Right lobe of liver (tissue), 6 donors: Measurements from ENCODE around the gene CENPA. TPM values are rescaled to one million over a fixed set of nuclear protein-coding genes. Genes with fewer than 3 reads are reported as not detected.

Experiments
- ATAC-seq, 4 donors: fragments of 200-7000 bp; cut with Tn5 transposase; one replicate each; pipeline ENCODE4 v1.9.1; 2020; ENCODE audit warnings: mild to moderate bottlenecking in 4 of 4, moderate library complexity in 4 of 4
- DNase-seq, 3 donors: peaks; one replicate each; pipeline ENCODE4 v3.0.0-alpha.2; 2020
- H3K27ac ChIP-seq, 3 donors: fragments of 200-600 bp; one replicate each; pipeline ENCODE4 v1.8.0; 2022
- H3K27me3 ChIP-seq, 2 donors: fragments of 200-600 bp; one replicate each; pipeline ENCODE4 v1.8.0; 2022
- H3K36me3 ChIP-seq, 4 donors: fragments of 200-600 bp; sonication (generic) in 1 of 4; one replicate each; pipeline versions ENCODE4 v1.5.1 to v1.8.0; 2017 to 2022; ENCODE audit warnings: control low read depth in 1 of 4
- H3K4me1 ChIP-seq, 4 donors: fragments of 200-600 bp; sonication (generic) in 1 of 4; one replicate each; pipeline versions ENCODE4 v1.5.1 to v1.8.0; 2017 to 2022; ENCODE audit warnings: control low read depth in 1 of 4
- H3K4me3 ChIP-seq, 3 donors: fragments of 200-600 bp; one replicate each; pipeline ENCODE4 v1.8.0; 2022
- H3K9me3 ChIP-seq, 4 donors: fragments of 200-600 bp; sonication (generic) in 1 of 4; one replicate each; pipeline versions ENCODE4 v1.5.1 to v1.8.0; 2017 to 2022; ENCODE audit warnings: control low read depth in 1 of 4
- CTCF ChIP-seq, 4 donors: fragments of 200-600 bp in 3 of 4; fragments of 450-650 bp in 1 of 4; IDR thresholded peaks; one replicate each; pipeline versions ENCODE4 v1.5.1 to v1.8.0; 2016 to 2022; ENCODE audit warnings: antibody characterized with exemption in 4 of 4, mild to moderate bottlenecking in 2 of 4
- POLR2A ChIP-seq: fragments of 450-650 bp; IDR thresholded peaks from one replicate; pipeline ENCODE4 v1.6.1; 2017; ENCODE audit warnings: antibody characterized with exemption, mild to moderate bottlenecking
- WGBS: methylation state at CpG from one replicate; pipeline ENCODE4 v1.1.6; 2018; ENCODE audit warnings: low coverage, low lambda C conversion rate; ENCODE audit not compliant: insufficient coverage; ENCODE audit errors: missing lambda C conversion rate; 5-methylcytosine and 5-hydroxymethylcytosine counted together
- intact Hi-C, 2 donors: fragments of 100-400 bp; cut with DNase I; formaldehyde crosslinking; loops; one replicate each; pipeline versions ENCODE4 v1.11.2 to v1.14.1; 2022
- total RNA-seq, 6 experiments: library from RNA; depleted of rRNA in 2 of 6; stranded (reverse); fragments of >200 nt in 2 of 6; fragmentation: NEBNext Ultra II Directional in 3 of 6; extraction: Animal tissue kit (Norgen Biotek cat#: 25700) in 3 of 6; gene quantifications; one replicate each; pipeline versions ENCODE4 v1.1.0 to v1.2.4, GENCODE V29; 2016 to 2023
- donor health status: DM: no; HTN: yes; CAD: no.
- donor health status: DM: no; HTN: no; CAD: no.
- donor health status: DM: no; HTN: no; CAD: no.
- donor health status: DM: no; HTN: yes; CAD: no.
- donor health status: DM: no; HTN: yes; CAD: no.

CENPA gene
- total RNA-seq, 6 experiments from 2014 or later = 0.18 to 1.3 (median 0.56) TPM; not detected in 1

- Histone ChIP-seq H3K4me3 (no peak overlapping the region), H3K27me3 (no peaks in the 10 kb centered on the region), H3K9me3 (no peaks in the 10 kb centered on the region), H3K36me3 (no peaks in the 10 kb centered on the region), H3K4me1 (peaks cover 0 to 11% (median 6%) of the 10 kb centered on the region in 4 donors), H3K27ac (no peak overlapping the region)
- TF ChIP-seq CTCF (IDR thresholded peaks at IDR 0.05) (no peak), POLR2A (no peak)
- intact Hi-C loops = no loop called here
- ATAC-seq (no peak), DNase-seq (no peak)
- WGBS = 92% methylated on average over 4 of the region's 4 CpGs
Observed at GRCh38 chr2:26754539-26754938, 31.3 kb upstream of the CENPA start.

GRCh38 chr2:26754972-26755670, 30.7 kb upstream of the CENPA start:
- Histone ChIP-seq H3K36me3 (no peaks in the 10 kb centered on the region), H3K4me1 (peaks cover 0 to 11% (median 6%) of the 10 kb centered on the region in 4 donors), H3K27ac (no peak overlapping the region), H3K27me3 (no peaks in the 10 kb centered on the region), H3K4me3 (no peak overlapping the region), H3K9me3 (no peaks in the 10 kb centered on the region)
- WGBS = 63% methylated on average over 2 of the region's 4 CpGs
- ATAC-seq = no peak
- TF ChIP-seq POLR2A = no peak
- no peak for TF ChIP-seq CTCF (IDR thresholded peaks at IDR 0.05)
- DNase-seq = no peak
- intact Hi-C loops = no loop called here

- Histone ChIP-seq H3K27ac (no peak overlapping the region), H3K36me3 (no peaks in the 10 kb centered on the region), H3K9me3 (no peaks in the 10 kb centered on the region), H3K4me1 (peaks cover 0 to 11% (median 6%) of the 10 kb centered on the region in 4 donors), H3K4me3 (no peak overlapping the region), H3K27me3 (no peaks in the 10 kb centered on the region)
- DNase-seq (no peak), ATAC-seq (peak; percentile 23 to 54 (median 41))
- intact Hi-C loops = no loop called here
- TF ChIP-seq CTCF (IDR thresholded peaks at IDR 0.05) = no peak
- no peak for TF ChIP-seq POLR2A
- WGBS = 38% methylated on average over 2 of the region's 5 CpGs
Observed at GRCh38 chr2:26756337-26756736, 29.5 kb upstream of the CENPA start.

- intact Hi-C loops = no loop called here
- peak overlapping the region in 2 of 3 donors; percentile 15 to 59 for H3K27ac ChIP-seq
- no peak overlapping the region for H3K4me3 ChIP-seq
- no peaks in the 10 kb centered on the region for H3K9me3 ChIP-seq
- no peak for DNase-seq
- peak; percentile 57 to 79 (median 70) for ATAC-seq
- 49% methylated on average over 5 of the region's 6 CpGs for WGBS
- H3K36me3 ChIP-seq = no peaks in the 10 kb centered on the region
- TF ChIP-seq CTCF (IDR thresholded peaks at IDR 0.05) = no peak
- no peak for TF ChIP-seq POLR2A
- peaks cover 0 to 11% (median 6%) of the 10 kb centered on the region in 4 donors for H3K4me1 ChIP-seq
- H3K27me3 ChIP-seq = no peaks in the 10 kb centered on the region
Observed at GRCh38 chr2:26757873-26758789, 27.7 kb upstream of the CENPA start.
